NCI-H2227 (cell line): Measurements from ENCODE around the gene ISYNA1.

ENCODE experiments used
- DNase-seq: peaks from one replicate; lab custom pipeline; 2025; ENCODE audit not compliant: unreplicated experiment; lab: John Stamatoyannopoulos, UW

ISYNA1 gene

DNA sequence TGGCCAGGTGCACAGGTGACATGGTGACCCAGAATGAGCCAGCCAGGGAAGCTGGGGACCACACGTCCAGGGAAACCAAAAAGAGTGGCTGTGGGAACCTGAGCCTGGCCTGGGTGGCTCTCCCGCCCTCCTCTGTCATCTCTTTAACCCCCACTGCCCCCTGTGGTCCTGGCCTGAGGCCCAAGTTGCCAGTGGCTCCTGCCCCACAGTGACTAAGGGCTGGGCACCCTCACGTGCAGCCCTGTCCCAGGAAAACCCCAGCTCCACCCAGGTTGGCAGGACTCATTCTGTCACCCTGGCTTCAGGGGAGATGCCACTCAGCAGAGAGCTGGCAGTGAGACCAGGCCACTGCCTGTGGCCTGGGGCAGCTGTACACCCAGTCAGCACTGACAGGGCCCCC lies 30.6 kb upstream of the ISYNA1 start:
- DNase-seq: no peak

DNA sequence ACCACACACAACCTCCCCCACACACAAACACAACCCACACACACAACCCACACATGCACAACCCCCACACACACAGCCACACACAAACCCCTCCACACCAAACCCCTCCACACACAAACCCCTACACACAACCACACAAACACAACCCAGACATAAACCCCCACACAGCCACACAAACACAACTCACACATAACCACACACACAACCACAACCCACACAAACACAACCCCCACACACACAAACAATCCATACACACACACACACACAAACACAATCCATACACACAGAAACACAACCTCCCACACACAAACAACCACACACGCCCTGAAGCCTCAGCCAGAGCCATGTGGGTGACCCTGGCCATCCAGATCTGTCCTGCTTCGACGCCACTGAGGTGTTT lies 30.0 kb upstream of the ISYNA1 start:
- no peak for DNase-seq

- DNase-seq: no peak
Observed at GRCh38 chr19:18466354-18466753, 28.4 kb upstream of the ISYNA1 start.

- DNase-seq: no peak
Observed at GRCh38 chr19:18465964-18466339, 28.0 kb upstream of the ISYNA1 start.

GRCh38 chr19:18465214-18465963 lies 27.5 kb upstream of the ISYNA1 start:
- DNase-seq: no peak

- DNase-seq: no peak
Observed at GRCh38 chr19:18464646-18465045, 26.7 kb upstream of the ISYNA1 start.

DNA sequence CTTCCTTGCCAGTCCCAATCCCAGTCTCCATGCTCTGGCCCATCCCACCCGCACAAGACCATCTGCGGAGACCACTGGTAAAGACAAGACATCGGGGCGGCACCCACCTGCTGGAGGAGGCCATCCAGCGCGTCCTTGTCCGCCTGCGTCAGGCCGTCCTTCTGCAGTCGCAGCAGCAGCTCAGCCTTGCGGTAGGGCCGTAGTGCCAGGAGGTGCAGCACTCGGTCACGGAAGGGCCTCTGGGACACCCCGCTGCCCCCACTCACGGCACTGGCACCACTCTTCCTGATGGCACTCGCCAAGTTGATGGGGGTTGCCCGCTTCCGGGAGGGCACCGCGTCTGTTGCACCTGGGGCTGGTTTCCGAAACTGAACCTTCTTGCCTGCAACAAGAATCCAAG lies 23.5 kb upstream of the ISYNA1 start:
- DNase-seq: no peak

DNA sequence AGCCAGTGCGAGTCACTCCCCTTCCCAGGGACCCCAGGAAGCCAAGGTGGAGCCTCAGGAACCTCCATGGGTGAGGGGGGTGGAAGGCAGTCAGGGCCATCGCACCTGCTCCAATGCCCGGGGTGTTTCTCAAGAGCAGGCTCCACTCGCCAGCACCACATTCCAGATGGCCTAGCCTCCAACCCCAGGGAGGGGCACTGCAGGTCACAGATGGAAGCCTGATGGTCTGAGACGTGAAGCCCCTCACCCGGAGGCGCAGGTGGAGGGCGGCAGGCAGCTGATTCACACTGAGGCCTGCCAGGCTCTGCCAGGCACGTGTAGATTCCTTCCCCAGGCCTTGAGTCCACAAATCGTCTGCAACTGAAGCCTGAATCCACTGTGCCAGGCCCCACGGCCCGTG lies 23.0 kb upstream of the ISYNA1 start:
- DNase-seq: no peak

GRCh38 chr19:18457483-18458331 lies 19.8 kb upstream of the ISYNA1 start:
- DNase-seq: no peak

DNA sequence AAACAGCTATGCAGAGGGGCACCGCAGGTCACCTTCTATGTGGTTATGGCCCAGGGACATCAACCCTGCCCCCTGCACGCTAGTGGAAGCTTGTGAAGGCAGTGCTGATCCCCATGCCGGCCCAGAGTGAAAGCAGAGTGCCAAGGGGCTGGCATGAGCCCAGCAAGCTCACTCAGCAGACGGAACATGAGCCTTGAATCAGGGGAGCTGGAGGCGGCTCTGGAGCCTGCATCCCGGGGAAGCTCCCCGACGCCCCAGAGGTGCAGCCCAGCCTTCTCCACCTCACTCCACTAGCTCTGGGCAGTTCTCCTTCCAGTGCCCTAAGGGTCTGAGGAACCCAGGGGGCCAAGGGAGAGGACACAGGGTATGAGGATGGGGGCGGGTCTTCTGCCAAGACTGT lies 19.0 kb upstream of the ISYNA1 start:
- no peak for DNase-seq

DNA sequence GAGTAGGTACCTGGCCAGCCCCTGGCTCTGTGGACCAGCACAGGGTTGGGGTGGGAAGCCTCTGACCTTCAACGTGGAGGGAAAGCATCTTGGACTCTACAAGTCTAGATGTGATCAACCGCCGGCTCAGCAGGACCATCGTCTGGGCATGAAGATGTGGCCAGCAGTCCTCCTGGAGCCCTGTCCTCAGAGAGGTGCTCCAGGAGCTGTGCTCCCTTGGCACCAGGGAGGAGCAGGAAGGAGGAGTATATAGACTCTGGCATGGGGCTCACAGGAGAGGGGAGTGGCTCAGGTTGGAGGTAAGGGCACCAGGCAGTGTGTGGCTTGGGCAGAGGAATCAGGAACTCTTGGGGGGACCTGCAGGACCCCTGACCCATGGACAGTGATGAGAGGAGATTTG lies 18.3 kb upstream of the ISYNA1 start:
- DNase-seq: no peak

DNA sequence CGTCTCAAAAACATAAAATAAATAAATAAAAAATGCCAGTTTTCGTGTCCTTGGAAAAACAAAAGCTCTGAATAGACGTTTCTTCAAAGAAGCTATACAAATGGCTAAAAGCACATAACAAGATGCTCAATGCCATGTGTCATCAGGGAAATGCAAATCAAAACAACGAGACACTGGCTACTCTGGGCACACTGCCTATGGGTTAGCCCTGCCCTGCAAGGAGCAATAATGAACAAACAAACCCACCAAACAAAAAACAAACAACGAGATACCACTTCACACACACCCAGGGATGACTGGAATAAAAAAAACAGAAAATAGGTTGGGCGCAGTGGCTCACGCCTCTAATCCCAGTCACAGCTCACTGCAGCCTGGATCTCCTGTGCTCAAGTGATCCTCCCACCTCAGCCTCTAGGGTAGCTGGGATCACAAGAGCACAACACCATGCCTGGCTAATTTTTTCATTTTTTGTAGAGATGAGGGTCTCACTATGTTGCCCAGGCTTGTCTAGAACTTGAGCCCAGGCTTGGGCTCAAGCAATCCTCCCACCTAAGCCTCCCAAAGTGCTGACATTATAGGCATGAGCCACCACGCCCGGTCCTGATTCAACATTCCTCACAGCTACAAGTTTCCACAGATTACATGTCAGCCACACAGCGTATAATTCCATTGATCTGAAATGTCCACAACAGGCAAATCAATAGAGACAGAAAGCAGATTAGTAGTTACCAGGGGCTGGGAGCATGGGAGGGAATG lies 15.5 kb upstream of the ISYNA1 start:
- DNase-seq: no peak

DNA sequence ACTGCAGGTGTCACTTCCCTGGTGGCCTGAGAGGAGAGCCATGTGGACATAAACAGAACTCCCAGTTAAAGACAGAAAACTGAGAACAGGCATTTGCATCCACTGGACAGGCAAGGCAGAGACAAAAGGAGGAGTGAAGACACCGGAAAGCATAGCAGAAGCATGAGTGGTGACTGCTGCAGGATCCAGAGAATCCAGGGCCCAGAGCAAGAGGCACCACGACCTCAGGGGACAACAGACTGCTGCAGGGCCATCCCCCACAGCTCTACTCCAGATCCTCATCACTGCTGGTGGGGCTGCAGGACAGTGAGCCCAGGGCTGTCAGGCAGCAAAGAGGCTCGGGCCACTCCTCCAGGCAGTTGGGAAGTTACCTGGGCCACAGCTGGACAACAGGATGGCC lies 14.5 kb upstream of the ISYNA1 start:
- no peak for DNase-seq

GRCh38 chr19:18450931-18451836 lies 13.3 kb upstream of the ISYNA1 start:
- peak; percentile 75 for DNase-seq

GRCh38 chr19:18450021-18450930 lies 12.3 kb upstream of the ISYNA1 start:
- no peak for DNase-seq

DNA sequence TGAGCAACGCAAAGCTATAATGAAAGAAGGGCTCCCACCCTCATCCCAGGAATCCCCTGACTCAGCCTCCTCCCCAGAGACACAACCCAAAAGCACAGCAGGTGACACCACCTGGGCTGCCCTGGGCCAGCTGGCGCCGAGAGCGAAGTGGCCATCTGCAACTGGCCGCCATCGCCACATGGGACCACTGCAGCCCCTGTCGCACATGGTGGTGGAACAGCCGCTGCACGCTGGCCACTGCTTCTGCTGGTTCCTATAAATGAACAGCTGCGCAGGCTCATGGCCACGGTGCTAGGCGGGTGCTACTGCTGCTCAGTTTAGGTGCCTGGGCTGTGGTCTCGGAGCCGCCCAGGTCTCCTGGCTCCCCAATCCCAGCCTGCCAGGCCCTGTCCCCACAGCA lies 11.6 kb upstream of the ISYNA1 start:
- no peak for DNase-seq

DNA sequence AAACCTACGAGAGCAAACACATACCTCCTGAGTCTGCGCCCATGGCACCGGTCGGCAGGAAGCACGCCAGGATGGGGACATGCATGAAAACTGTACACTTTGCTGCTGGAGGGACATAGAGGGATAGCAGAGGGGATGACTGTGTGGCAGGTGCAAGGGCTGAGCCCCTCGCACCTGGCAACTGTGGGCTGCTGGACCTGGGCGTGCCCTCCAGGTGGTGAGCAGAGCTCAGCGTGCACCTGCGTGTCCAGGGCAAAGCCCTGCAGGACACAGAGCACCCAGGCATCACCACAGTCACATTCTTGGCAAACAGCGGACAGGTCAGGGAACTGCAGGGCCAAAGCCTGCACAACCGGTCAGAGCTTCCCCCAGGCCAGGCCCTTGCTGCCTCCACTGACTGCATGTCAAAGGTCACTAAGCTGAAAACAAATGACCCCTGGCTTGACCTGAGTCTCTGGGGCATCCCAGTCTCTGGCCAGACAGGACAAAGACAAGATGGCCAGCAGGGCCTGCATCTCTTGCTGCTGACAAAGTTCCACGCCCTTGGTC lies 9.0 kb upstream of the ISYNA1 start:
- DNase-seq: no peak

- no peak for DNase-seq
Observed at GRCh38 chr19:18446145-18446810, 8.3 kb upstream of the ISYNA1 start.
